Lung (tissue), 12 donors: ENCODE data around the gene SMPD2. TPM values are rescaled to one million over a fixed set of nuclear protein-coding genes. Genes with fewer than 3 reads are reported as not detected.

Experiments used
- ATAC-seq: fragments of 200-7000 bp; cut with Tn5 transposase; one replicate; pipeline ENCODE4 v1.9.1; 2020; ENCODE audit warnings: moderate number of reproducible peaks; ENCODE audit not compliant: insufficient read depth, low FRiP score
- DNase-seq, 3 donors: peaks; one replicate each; pipeline ENCODE4 v3.0.0-alpha.2; 2013 to 2017
- H3K27ac ChIP-seq, 2 donors: one replicate each; pipeline ENCODE4 v1.5.1; 2013; ENCODE audit warnings: mild to moderate bottlenecking in 2 of 2, moderate library complexity in 2 of 2, control low read depth in 1 of 2, inconsistent platforms in 1 of 2, low read depth in 1 of 2, low read length in 1 of 2
- H3K27me3 ChIP-seq, 3 donors: one replicate each; pipeline ENCODE4 v1.5.1; 2013; ENCODE audit warnings: low read length in 2 of 3; ENCODE audit not compliant: control insufficient read depth in 3 of 3, insufficient read depth in 3 of 3
- H3K36me3 ChIP-seq, 4 donors: one replicate each; pipeline ENCODE4 v1.5.1; 2013; ENCODE audit warnings: low read length in 4 of 4, mild to moderate bottlenecking in 1 of 4, moderate library complexity in 1 of 4; ENCODE audit not compliant: control insufficient read depth in 4 of 4, insufficient read depth in 4 of 4
- H3K4me1 ChIP-seq, 5 donors: one replicate each; pipeline ENCODE4 v1.5.1; 2013; ENCODE audit warnings: low read length in 5 of 5, mild to moderate bottlenecking in 2 of 5, moderate library complexity in 1 of 5; ENCODE audit not compliant: control insufficient read depth in 5 of 5, insufficient read depth in 5 of 5
- H3K4me3 ChIP-seq: one replicate; pipeline ENCODE4 v1.5.1; 2013; ENCODE audit warnings: mild to moderate bottlenecking, control low read depth, moderate library complexity
- H3K9ac ChIP-seq, 2 donors: one replicate each; pipeline ENCODE4 v1.5.1; 2013; ENCODE audit warnings: low read length in 2 of 2, control low read depth in 1 of 2; ENCODE audit not compliant: insufficient read depth in 1 of 2
- H3K9me3 ChIP-seq, 4 donors: one replicate each; pipeline ENCODE4 v1.5.1; 2013; ENCODE audit warnings: low read length in 3 of 4, mild to moderate bottlenecking in 1 of 4, moderate library complexity in 1 of 4; ENCODE audit not compliant: control insufficient read depth in 4 of 4, insufficient read depth in 3 of 4
- WGBS, 2 donors: extraction: QIAGEN DNeasy Blood & Tissue Kit; methylation state at CpG; one replicate each; pipeline ENCODE4 v1.1.7; 2013; 5-methylcytosine and 5-hydroxymethylcytosine counted together
- polyA plus RNA-seq, 2 donors: library from polyadenylated mRNA; stranded (reverse); fragments of 200-250 nt; gene quantifications; one replicate each; pipeline ENCODE4 v1.2.1, GENCODE V29; 2013
- total RNA-seq, 2 donors: library from RNA; depleted of rRNA in 1 of 2; stranded (reverse); fragments of >200 nt in 1 of 2; gene quantifications; one replicate each; pipeline ENCODE4 v1.2.1, GENCODE V29; 2014 to 2021
- TF ChIP-seq, protein P1 (sequence below): IDR thresholded peaks from 2 replicates; pipeline ENCODE4 v1.5.1; 2012; ENCODE audit warnings: mild to moderate bottlenecking; ENCODE audit errors: control extremely low read depth, extremely low read depth
- donor health status: control.
- donor health status: control.
- donor health status: Bipolar disorder and iron deficiency.
- donor health status: healthy.
- donor health status: DM: yes; HTN: yes; CAD: no.

Gene SMPD2
- total and polyA plus RNA-seq, 4 donors = 17.4 to 22.8 (median 19.9) TPM

DNA sequence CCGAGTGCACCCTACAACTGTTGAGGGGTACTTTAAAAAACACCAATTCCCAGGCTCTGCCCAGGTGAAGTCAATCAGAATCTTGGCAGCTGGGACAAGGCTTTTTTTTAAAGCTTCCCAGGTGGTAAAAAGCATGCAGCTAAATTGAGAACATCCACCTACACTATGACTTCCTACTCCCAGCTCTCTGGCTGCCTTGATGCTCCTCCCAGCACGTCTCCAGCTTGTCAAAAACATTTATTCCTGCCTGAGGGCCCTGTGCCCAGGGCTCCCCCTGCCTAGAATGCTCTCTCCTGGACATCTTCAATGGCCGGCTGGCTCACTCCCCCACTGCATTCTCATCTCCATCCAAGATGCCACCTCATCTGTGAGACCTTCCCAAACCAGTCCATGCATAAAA is 32.6 kb downstream of the SMPD2 start:
- Histone ChIP-seq H3K27me3 (no peaks in the 10 kb centered on the region), H3K9me3 (no peaks in the 10 kb centered on the region), H3K36me3 (peaks cover 33 to 49% (median 43%) of the 10 kb centered on the region in 4 donors), H3K9ac (no peak overlapping the region), H3K4me1 (peaks cover 0 to 7% (median 6%) of the 10 kb centered on the region in 5 donors), H3K4me3 (no peak overlapping the region), H3K27ac (no peak overlapping the region)
- 92 to 95% methylated on average over 3 of the region's 3 CpGs for WGBS, 2 donors
- DNase-seq (no peak), ATAC-seq (no peak)
- TF ChIP-seq, protein P1, sequence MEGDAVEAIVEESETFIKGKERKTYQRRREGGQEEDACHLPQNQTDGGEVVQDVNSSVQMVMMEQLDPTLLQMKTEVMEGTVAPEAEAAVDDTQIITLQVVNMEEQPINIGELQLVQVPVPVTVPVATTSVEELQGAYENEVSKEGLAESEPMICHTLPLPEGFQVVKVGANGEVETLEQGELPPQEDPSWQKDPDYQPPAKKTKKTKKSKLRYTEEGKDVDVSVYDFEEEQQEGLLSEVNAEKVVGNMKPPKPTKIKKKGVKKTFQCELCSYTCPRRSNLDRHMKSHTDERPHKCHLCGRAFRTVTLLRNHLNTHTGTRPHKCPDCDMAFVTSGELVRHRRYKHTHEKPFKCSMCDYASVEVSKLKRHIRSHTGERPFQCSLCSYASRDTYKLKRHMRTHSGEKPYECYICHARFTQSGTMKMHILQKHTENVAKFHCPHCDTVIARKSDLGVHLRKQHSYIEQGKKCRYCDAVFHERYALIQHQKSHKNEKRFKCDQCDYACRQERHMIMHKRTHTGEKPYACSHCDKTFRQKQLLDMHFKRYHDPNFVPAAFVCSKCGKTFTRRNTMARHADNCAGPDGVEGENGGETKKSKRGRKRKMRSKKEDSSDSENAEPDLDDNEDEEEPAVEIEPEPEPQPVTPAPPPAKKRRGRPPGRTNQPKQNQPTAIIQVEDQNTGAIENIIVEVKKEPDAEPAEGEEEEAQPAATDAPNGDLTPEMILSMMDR = no peak

DNA sequence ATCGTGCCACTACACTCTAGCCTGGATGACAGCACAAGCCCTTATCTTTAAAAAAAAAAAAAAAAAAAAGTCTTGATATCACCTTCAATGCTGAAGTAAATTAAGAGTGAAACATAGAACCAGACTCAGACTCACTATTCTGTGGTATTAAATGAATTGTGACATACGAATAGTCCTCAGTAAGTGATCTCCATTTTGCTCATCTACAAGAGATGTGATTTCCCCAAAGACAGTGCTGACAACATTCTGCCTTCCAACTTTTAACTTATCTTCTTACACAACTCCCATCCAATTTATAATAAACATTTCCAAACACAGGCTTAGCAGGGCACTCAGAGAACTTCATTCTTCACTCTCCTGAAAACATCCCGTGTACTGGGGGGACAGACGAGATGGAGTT is 34.5 kb downstream of the SMPD2 start:
- TF ChIP-seq, protein P1 = no peak
- no peaks in the 10 kb centered on the region for H3K9me3 ChIP-seq
- WGBS, 2 donors = 86 to 89% methylated on average over 4 of the region's 4 CpGs
- H3K4me3 ChIP-seq = no peak overlapping the region
- peaks cover 29 to 41% (median 38%) of the 10 kb centered on the region in 4 donors for H3K36me3 ChIP-seq
- no peak overlapping the region for H3K9ac ChIP-seq
- ATAC-seq (no peak), DNase-seq (no peak)
- H3K4me1 ChIP-seq = peaks cover 0 to 13% (median 6%) of the 10 kb centered on the region in 5 donors
- H3K27ac ChIP-seq = no peak overlapping the region
- no peaks in the 10 kb centered on the region for H3K27me3 ChIP-seq

DNA sequence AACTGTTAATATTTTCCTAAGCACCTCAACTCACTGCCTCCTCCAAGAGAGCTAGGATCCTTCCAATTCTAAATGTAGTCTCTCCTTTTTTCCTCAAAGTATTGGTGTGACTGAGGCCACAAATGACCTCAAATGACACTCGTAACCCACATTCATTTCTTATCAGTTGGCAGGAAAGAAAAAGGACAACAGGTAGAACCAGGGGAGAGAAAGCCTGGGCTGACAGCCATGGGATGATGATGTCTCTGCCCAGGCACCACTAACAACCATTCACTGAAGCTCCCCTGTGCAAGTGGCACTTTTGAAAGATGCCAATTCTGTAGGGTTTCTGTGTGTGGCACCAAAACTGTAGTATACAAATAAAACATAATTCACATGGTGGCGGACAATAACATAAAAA is 35.1 kb downstream of the SMPD2 start:
- Histone ChIP-seq H3K27me3 (no peaks in the 10 kb centered on the region), H3K36me3 (peaks cover 29 to 44% (median 37%) of the 10 kb centered on the region in 4 donors), H3K9me3 (no peaks in the 10 kb centered on the region), H3K4me3 (no peak overlapping the region), H3K4me1 (peaks cover 0 to 18% (median 9%) of the 10 kb centered on the region in 5 donors), H3K9ac (no peak overlapping the region), H3K27ac (no peak overlapping the region)
- ATAC-seq (no peak), DNase-seq (no peak)
- TF ChIP-seq, protein P1 = no peak
- WGBS, 2 donors = 82 to 89% methylated on average over 2 of the region's 2 CpGs

DNA sequence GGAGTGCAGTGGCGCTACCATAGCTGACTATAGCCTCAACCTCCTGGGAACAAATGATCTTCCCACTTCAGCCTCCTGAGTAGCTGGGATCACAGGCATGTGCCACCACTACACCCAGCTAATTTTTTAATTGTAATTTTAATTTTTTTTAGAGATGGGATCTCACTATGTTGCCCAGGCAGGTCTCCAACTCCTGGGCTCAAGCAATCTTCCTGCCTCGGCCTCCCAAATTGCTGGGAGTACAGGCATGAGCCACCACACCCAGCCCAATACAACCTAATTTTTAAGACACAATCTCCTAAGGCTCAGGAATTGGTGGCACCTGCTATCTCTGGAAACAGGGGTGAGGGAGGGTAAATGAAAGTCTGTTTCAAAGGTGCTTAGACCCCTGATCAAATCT is 36.7 kb downstream of the SMPD2 start:
- no peak overlapping the region for H3K27ac ChIP-seq
- no peak for DNase-seq
- H3K36me3 ChIP-seq = peaks cover 28 to 37% (median 32%) of the 10 kb centered on the region in 4 donors
- ATAC-seq = no peak
- no peak overlapping the region for H3K9ac ChIP-seq
- H3K27me3 ChIP-seq = no peaks in the 10 kb centered on the region
- WGBS, 2 donors = 98 to 99% methylated on average over 2 of the region's 2 CpGs
- peaks cover 2 to 33% (median 20%) of the 10 kb centered on the region in 5 donors for H3K4me1 ChIP-seq
- H3K9me3 ChIP-seq = no peaks in the 10 kb centered on the region
- TF ChIP-seq, protein P1 = no peak
- H3K4me3 ChIP-seq = no peak overlapping the region
